ENCODE results near the gene HTR1D.
A peak's percentile ranks its signal among the peaks of the same experiment; 100 is the strongest.

HTR1D gene

DNA sequence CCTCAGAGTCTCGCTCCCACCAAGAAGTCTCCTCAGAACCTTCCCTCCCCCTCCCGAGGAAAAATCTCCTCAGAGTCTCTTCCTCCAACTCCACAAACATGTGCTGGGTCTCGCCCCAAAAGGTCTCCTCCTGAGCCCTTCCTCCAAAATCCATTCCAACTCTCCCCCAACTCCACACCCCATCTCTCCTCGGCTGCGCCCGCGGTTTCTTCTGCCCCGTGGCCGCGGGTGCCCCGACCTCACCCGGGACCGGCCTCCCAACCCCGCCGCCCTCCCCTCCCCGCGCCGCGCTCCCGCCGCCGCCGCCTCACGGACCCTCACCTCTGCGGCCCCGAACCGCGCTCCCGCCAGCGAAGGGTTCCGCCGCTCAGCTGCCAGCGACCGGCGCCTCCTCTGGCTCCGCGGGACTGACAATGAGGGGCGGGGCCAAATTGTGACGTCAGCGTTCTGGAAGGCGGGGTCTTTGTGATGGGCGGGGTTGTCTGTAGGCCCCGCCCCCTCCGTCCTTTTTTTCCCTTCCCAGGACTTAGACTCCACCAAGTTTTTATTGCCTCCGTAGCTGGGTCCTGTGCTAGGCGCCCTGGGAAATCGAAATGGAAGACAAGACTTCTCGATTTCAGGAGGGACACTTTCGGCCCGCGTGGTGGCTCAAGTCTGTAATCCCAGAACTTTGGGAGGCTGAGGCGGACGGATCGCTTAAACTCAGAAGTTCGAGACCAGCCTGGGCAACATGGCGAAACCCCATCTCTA lies 48.7 kb downstream of the HTR1D start, which contains the start of gene LUZP1:
Gene LUZP1 (minus strand): TSS at position 412 of the 750 bp plus-strand sequence.
- Histone ChIP-seq H3K27me3 (ENCODE audit: insufficient read depth, low read length) (no peaks in the 10 kb centered on the region), H3K79me1 (ENCODE audit: low read length) (peaks cover 13% of the 10 kb centered on the region), H3K18ac (ENCODE audit: low read length) (peak within 1 kb of the TSS; percentile 94), H3K4ac (ENCODE audit: low read depth, low read length) (peak within 1 kb of the TSS; percentile 74), H4K12ac (ENCODE audit: low read depth, low read length) (peak within 1 kb of the TSS; percentile 69), H2BK5ac (ENCODE audit: low read depth, low read length, poor library complexity) (peak within 1 kb of the TSS; percentile 90), H3K9me3 (ENCODE audit: insufficient read depth, low read depth, low read length) (no peaks in the 10 kb centered on the region), H3K9ac (ENCODE audit: low read length) (peak within 1 kb of the TSS; percentile 96), H2AFZ (ENCODE audit: insufficient read depth, low read length, poor library complexity) (peak within 1 kb of the TSS; percentile 81), H2BK12ac (ENCODE audit: low read length) (peak within 1 kb of the TSS; percentile 59), H3K4me3 (ENCODE audit: low read depth, low read length) (peak within 1 kb of the TSS; percentile 89), H3K4me1 (ENCODE audit: control insufficient read depth in 1 of 2, insufficient read depth in 2 of 2, low read length in 2 of 2) (peaks cover 3 to 4% of the 10 kb centered on the region in 2 experiments), H3K23ac (ENCODE audit: low read length) (no peak within 1 kb of the TSS), H3K27ac (ENCODE audit: low read depth, low read length) (peak within 1 kb of the TSS; percentile 86), H3K14ac (ENCODE audit: low read length) (peak within 1 kb of the TSS; percentile 99), H4K8ac (ENCODE audit: low read depth, low read length) (peak within 1 kb of the TSS; percentile 88), H2BK120ac (ENCODE audit: insufficient read depth, low read length, poor library complexity) (peak within 1 kb of the TSS; percentile 81), H2AK5ac (ENCODE audit: low read length) (peak within 1 kb of the TSS; percentile 93), H4K91ac (ENCODE audit: low read depth, low read length) (peak within 1 kb of the TSS; percentile 75), H3K36me3 (ENCODE audit: control insufficient read depth in 1 of 2, insufficient read depth in 2 of 2, low read length in 2 of 2) (no peaks in the 10 kb centered on the region), H3K79me2 (ENCODE audit: control insufficient read depth, insufficient read depth, low read length, poor library complexity) (peaks cover 20% of the 10 kb centered on the region), H3K4me2 (ENCODE audit: low read length) (peak within 1 kb of the TSS; percentile 98)
- DNase-seq: peak; percentile 72 to 92
- WGBS (ENCODE audit: extremely low coverage, insufficient coverage, insufficient read length): no CpG with 5 or more reads among the region's 56 CpGs

DNA sequence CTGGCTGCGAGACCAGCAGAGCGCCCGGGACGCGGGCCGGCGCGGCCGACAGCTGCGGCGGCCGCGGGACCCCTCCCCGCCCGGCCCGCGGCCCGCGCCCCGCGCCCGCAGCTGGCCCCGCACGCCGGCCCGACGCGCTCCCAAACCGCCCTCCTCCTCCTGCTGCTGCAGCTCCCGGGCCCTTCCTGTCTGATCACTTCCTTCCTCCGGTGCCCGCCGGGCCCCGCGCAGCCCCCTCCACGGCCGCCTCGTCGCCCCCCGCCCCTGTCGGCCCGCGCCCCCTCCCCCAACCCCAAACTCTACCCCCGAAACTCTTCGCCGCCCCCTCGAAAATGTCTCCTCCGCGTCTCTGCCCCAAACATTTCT lies 49.2 kb downstream of the HTR1D start:
- peaks cover 22% of the 10 kb centered on the region for H3K79me2 ChIP-seq (ENCODE audit: control insufficient read depth, insufficient read depth, low read length, poor library complexity)
- no peaks in the 10 kb centered on the region for H3K27me3 ChIP-seq (ENCODE audit: insufficient read depth, low read length)
- no CpG with 5 or more reads among the region's 49 CpGs for WGBS (ENCODE audit: extremely low coverage, insufficient coverage, insufficient read length)
- peaks cover 3 to 4% of the 10 kb centered on the region in 2 experiments for H3K4me1 ChIP-seq (ENCODE audit: control insufficient read depth in 1 of 2, insufficient read depth in 2 of 2, low read length in 2 of 2)
- peak overlapping the region; percentile 98 for H3K4me2 ChIP-seq (ENCODE audit: low read length)
- peak overlapping the region; percentile 81 for H2AFZ ChIP-seq (ENCODE audit: insufficient read depth, low read length, poor library complexity)
- peak overlapping the region; percentile 75 for H4K91ac ChIP-seq (ENCODE audit: low read depth, low read length)
- no peak overlapping the region for H3K23ac ChIP-seq (ENCODE audit: low read length)
- peak overlapping the region; percentile 94 for H3K18ac ChIP-seq (ENCODE audit: low read length)
- H2AK5ac ChIP-seq (ENCODE audit: low read length): no peak overlapping the region
- no peaks in the 10 kb centered on the region for H3K9me3 ChIP-seq (ENCODE audit: insufficient read depth, low read depth, low read length)
- peak overlapping the region; percentile 81 for H2BK120ac ChIP-seq (ENCODE audit: insufficient read depth, low read length, poor library complexity)
- peaks cover 13% of the 10 kb centered on the region for H3K79me1 ChIP-seq (ENCODE audit: low read length)
- no peak for DNase-seq
- H3K4me3 ChIP-seq (ENCODE audit: low read depth, low read length): peak overlapping the region; percentile 89
- peak overlapping the region; percentile 86 for H3K27ac ChIP-seq (ENCODE audit: low read depth, low read length)
- H3K14ac ChIP-seq (ENCODE audit: low read length): peak overlapping the region; percentile 99
- H2BK5ac ChIP-seq (ENCODE audit: low read depth, low read length, poor library complexity): peak overlapping the region; percentile 90
- H3K9ac ChIP-seq (ENCODE audit: low read length): peak overlapping the region; percentile 96
- peak overlapping the region; percentile 88 for H4K8ac ChIP-seq (ENCODE audit: low read depth, low read length)
- peak overlapping the region; percentile 67 for H3K4ac ChIP-seq (ENCODE audit: low read depth, low read length)
- no peaks in the 10 kb centered on the region for H3K36me3 ChIP-seq (ENCODE audit: control insufficient read depth in 1 of 2, insufficient read depth in 2 of 2, low read length in 2 of 2)
- H4K12ac ChIP-seq (ENCODE audit: low read depth, low read length): peak overlapping the region; percentile 69
- H2BK12ac ChIP-seq (ENCODE audit: low read length): no peak overlapping the region

DNA sequence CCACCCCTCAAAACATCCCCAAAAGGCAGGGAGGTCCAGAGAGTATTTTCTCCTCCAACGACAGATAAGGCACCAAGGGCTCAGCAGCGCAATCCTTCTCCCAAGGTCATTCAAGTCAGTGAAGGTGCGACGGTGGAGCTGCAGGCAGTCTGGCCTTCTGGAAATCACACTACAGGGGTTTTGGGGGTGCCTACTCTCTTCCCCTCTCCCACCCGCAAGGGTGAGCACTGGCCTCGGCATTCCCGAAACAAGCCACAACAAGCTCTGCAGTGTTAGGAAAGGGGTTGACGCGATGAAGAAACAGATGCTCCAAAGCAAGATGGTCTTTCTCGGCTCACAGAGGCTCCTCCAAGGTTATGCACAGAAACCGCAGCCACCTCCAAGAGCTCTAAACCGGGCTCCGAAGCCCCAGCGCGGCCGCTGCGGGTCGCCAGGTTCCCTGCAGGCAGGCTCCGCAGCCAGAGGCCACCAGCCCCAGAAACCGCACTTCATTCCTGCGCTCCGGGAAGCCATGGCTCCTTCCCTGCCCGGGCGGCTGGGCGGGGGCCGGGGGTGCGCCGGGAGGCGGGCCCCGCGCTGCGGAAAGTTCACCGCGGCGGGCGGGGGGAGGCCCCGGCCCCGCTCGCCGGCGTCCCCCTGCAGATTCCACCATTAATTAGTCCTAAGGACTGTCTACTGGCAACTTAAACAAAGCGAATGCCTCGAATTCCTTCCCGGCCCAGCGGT lies 49.8 kb downstream of the HTR1D start:
- Histone ChIP-seq H2BK120ac (ENCODE audit: insufficient read depth, low read length, poor library complexity) (peak overlapping the region; percentile 63), H3K27me3 (ENCODE audit: insufficient read depth, low read length) (no peaks in the 10 kb centered on the region), H3K23ac (ENCODE audit: low read length) (no peak overlapping the region), H3K18ac (ENCODE audit: low read length) (peak overlapping the region; percentile 93), H3K9ac (ENCODE audit: low read length) (peak overlapping the region; percentile 86), H3K9me3 (ENCODE audit: insufficient read depth, low read depth, low read length) (no peaks in the 10 kb centered on the region), H3K79me2 (ENCODE audit: control insufficient read depth, insufficient read depth, low read length, poor library complexity) (peaks cover 25% of the 10 kb centered on the region), H4K91ac (ENCODE audit: low read depth, low read length) (peak overlapping the region; percentile 75), H3K4me2 (ENCODE audit: low read length) (peak overlapping the region; percentile 98), H3K27ac (ENCODE audit: low read depth, low read length) (peak overlapping the region; percentile 86), H2AFZ (ENCODE audit: insufficient read depth, low read length, poor library complexity) (no peak overlapping the region), H3K36me3 (ENCODE audit: control insufficient read depth in 1 of 2, insufficient read depth in 2 of 2, low read length in 2 of 2) (no peaks in the 10 kb centered on the region), H2AK5ac (ENCODE audit: low read length) (no peak overlapping the region), H4K8ac (ENCODE audit: low read depth, low read length) (peak overlapping the region; percentile 74), H4K12ac (ENCODE audit: low read depth, low read length) (peak overlapping the region; percentile 16), H3K4ac (ENCODE audit: low read depth, low read length) (peak overlapping the region; percentile 74), H2BK12ac (ENCODE audit: low read length) (no peak overlapping the region), H3K14ac (ENCODE audit: low read length) (peak overlapping the region; percentile 54), H2BK5ac (ENCODE audit: low read depth, low read length, poor library complexity) (peak overlapping the region; percentile 18), H3K4me3 (ENCODE audit: low read depth, low read length) (peak overlapping the region; percentile 89), H3K79me1 (ENCODE audit: low read length) (peaks cover 13% of the 10 kb centered on the region), H3K4me1 (ENCODE audit: control insufficient read depth in 1 of 2, insufficient read depth in 2 of 2, low read length in 2 of 2) (peaks cover 3 to 4% of the 10 kb centered on the region in 2 experiments)
- DNase-seq: peak; percentile 78 to 82
- no CpG with 5 or more reads among the region's 45 CpGs for WGBS (ENCODE audit: extremely low coverage, insufficient coverage, insufficient read length)

DNA sequence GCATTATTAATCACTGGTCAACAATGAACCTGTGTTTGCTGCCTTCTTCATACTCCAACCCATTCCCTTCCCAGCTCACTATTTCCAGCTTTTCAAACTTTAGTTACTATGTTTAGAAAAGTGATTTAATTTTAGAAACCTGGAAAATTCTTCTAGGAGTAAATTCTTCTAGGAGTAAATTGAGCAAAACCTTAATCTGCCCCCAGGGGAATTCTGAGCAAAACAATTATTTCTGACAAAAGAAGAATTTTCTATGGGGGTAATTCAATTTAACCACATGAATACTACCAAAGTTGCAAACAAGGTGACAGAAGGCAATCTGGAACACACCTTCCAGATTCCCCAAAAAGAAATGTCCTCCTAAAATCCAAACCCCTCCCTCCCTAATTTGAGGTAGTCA lies 50.4 kb downstream of the HTR1D start:
- Histone ChIP-seq H3K14ac (ENCODE audit: low read length) (no peak overlapping the region), H3K27me3 (ENCODE audit: insufficient read depth, low read length) (no peaks in the 10 kb centered on the region), H3K4ac (ENCODE audit: low read depth, low read length) (peak overlapping the region; percentile 74), H3K9me3 (ENCODE audit: insufficient read depth, low read depth, low read length) (no peaks in the 10 kb centered on the region), H4K12ac (ENCODE audit: low read depth, low read length) (no peak overlapping the region), H2BK120ac (ENCODE audit: insufficient read depth, low read length, poor library complexity) (no peak overlapping the region), H3K79me2 (ENCODE audit: control insufficient read depth, insufficient read depth, low read length, poor library complexity) (peaks cover 25% of the 10 kb centered on the region), H3K27ac (ENCODE audit: low read depth, low read length) (peak overlapping the region; percentile 86), H2BK12ac (ENCODE audit: low read length) (no peak overlapping the region), H3K4me2 (ENCODE audit: low read length) (peak overlapping the region; percentile 98), H4K91ac (ENCODE audit: low read depth, low read length) (no peak overlapping the region), H4K8ac (ENCODE audit: low read depth, low read length) (no peak overlapping the region), H2BK5ac (ENCODE audit: low read depth, low read length, poor library complexity) (no peak overlapping the region), H3K18ac (ENCODE audit: low read length) (no peak overlapping the region), H2AFZ (ENCODE audit: insufficient read depth, low read length, poor library complexity) (no peak overlapping the region), H3K4me1 (ENCODE audit: control insufficient read depth in 1 of 2, insufficient read depth in 2 of 2, low read length in 2 of 2) (peaks cover 3 to 4% of the 10 kb centered on the region in 2 experiments), H2AK5ac (ENCODE audit: low read length) (no peak overlapping the region), H3K79me1 (ENCODE audit: low read length) (peaks cover 13% of the 10 kb centered on the region), H3K36me3 (ENCODE audit: control insufficient read depth in 1 of 2, insufficient read depth in 2 of 2, low read length in 2 of 2) (no peaks in the 10 kb centered on the region), H3K9ac (ENCODE audit: low read length) (peak overlapping the region; percentile 86), H3K23ac (ENCODE audit: low read length) (no peak overlapping the region), H3K4me3 (ENCODE audit: low read depth, low read length) (no peak overlapping the region)
- DNase-seq: peak in 1 of 2 donors; percentile 71

All from trophoblast cell (in vitro differentiated cells and primary cell).